Measurements from ENCODE around the gene NHERF2.

NHERF2 gene

DNA sequence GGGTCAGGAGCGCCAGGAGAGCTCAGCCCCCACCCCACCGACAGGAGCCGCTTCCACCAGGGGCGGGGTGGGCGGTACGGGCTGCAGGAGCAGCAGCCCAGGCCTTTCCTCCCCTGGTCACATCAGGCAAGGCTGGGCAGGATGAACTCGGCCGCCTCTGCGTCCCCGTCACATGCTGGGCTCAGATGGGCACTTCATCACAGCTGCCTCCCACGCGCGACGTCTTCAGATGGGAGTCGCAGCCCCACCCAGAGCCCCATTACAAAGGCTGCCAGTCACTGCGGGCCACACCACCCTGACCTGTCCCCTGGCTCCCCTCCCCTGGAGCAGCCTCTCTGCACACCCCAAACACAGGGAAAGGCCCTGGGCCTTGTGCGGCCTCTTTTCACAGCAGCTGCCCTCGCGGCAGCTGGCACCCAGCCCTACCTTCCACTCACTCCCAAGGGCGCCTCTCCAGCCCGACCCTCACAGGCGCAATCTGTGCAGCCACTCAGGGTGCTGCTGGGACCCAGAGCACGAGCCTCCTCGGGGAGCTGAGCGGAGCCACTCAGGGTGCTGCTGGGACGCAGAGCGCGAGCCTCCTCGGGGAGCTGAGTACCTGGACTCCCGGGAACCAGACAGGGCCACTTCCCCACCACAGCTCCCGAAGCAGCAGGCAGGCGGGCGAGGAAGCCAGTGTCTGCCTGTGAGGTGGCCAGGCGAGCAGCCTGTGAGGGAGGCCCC lies 21.7 kb upstream of the NHERF2 start:
- peak; percentile 48 for DNase-seq
- TF ChIP-seq, protein P1, sequence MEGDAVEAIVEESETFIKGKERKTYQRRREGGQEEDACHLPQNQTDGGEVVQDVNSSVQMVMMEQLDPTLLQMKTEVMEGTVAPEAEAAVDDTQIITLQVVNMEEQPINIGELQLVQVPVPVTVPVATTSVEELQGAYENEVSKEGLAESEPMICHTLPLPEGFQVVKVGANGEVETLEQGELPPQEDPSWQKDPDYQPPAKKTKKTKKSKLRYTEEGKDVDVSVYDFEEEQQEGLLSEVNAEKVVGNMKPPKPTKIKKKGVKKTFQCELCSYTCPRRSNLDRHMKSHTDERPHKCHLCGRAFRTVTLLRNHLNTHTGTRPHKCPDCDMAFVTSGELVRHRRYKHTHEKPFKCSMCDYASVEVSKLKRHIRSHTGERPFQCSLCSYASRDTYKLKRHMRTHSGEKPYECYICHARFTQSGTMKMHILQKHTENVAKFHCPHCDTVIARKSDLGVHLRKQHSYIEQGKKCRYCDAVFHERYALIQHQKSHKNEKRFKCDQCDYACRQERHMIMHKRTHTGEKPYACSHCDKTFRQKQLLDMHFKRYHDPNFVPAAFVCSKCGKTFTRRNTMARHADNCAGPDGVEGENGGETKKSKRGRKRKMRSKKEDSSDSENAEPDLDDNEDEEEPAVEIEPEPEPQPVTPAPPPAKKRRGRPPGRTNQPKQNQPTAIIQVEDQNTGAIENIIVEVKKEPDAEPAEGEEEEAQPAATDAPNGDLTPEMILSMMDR (IDR thresholded peaks at IDR 0.05; ENCODE audit: low read depth, low read length), result no peak
- Histone ChIP-seq H3K9me3 (no peaks in the 10 kb centered on the region), H3K36me3 (peaks cover 55% of the 10 kb centered on the region), H3K4me1 (peaks cover 29% of the 10 kb centered on the region), H3K4me3 (ENCODE audit: low read depth, low read length) (no peak overlapping the region), H3K27me3 (no peaks in the 10 kb centered on the region)

DNA sequence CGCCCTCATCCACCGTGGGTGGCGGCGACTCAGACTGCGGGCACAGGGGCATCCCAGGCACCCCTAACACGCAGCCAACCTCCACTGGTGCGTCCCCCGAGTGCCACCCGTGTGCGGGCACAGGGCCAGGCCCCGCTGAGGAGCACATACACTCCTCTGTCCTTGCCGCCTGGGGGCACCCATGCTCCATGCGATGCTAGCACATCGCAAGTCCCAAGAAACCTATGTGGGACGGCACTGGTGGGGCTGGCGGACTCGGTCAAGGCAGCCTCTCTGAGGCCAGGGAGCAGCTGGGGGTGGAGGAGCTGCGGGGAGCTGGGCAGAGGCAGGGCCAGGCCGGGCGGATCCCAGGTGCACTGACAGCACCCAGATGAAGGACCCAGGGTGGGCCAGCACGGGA lies 21.1 kb upstream of the NHERF2 start:
- no peaks in the 10 kb centered on the region for H3K27me3 ChIP-seq
- peaks cover 49% of the 10 kb centered on the region for H3K36me3 ChIP-seq
- H3K4me3 ChIP-seq (ENCODE audit: low read depth, low read length), result no peak overlapping the region; the same call in 1 of the 2 replicates
- TF ChIP-seq, protein P1 (IDR thresholded peaks at IDR 0.05; ENCODE audit: low read depth, low read length), result peak; percentile 65
- H3K4me1 ChIP-seq, result peaks cover 29% of the 10 kb centered on the region
- DNase-seq, result peak; percentile 89
- H3K9me3 ChIP-seq, result no peaks in the 10 kb centered on the region

DNA sequence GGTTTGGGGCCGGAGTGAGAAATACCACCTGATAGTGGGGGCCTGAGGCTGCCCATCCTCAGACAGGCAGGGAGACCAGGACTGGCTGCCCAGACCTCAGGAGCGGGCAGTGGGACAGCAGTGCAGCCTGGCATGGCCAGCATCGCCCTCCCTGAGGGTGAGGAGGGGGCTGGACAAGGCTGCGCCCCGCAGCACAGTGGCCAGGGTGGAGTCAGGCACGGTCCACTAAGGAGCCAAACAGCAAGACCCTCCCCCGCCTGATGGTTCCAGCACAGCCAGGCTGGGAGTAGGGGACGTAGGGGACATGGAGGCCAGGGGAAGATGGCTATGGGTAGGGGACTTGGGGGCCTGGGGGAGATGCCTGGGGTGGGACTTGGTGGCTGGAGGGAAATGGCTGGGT lies 20.4 kb upstream of the NHERF2 start:
- H3K36me3 ChIP-seq, result peaks cover 42% of the 10 kb centered on the region
- DNase-seq, result peak; percentile 13

GRCh38 chr16:2007081-2007836 lies 19.4 kb upstream of the NHERF2 start:
- H3K36me3 ChIP-seq, result peaks cover 32% of the 10 kb centered on the region
- peak overlapping the region; percentile 91 for H3K4me3 ChIP-seq (ENCODE audit: low read depth, low read length)
- TF ChIP-seq, protein P1 (IDR thresholded peaks at IDR 0.05; ENCODE audit: low read depth, low read length), result no peak
- peaks cover 29% of the 10 kb centered on the region for H3K4me1 ChIP-seq
- H3K9me3 ChIP-seq, result no peaks in the 10 kb centered on the region
- no peak for DNase-seq
- no peaks in the 10 kb centered on the region for H3K27me3 ChIP-seq

More for the DNA sequence above, 20.4 kb upstream of the NHERF2 start:
- Histone ChIP-seq H3K9me3 (no peaks in the 10 kb centered on the region), H3K4me3 (ENCODE audit: low read depth, low read length) (no peak overlapping the region), H3K4me1 (peaks cover 29% of the 10 kb centered on the region), H3K27me3 (no peaks in the 10 kb centered on the region)
- TF ChIP-seq, protein P1 (IDR thresholded peaks at IDR 0.05; ENCODE audit: low read depth, low read length), result no peak

- TF ChIP-seq, protein P1 (IDR thresholded peaks at IDR 0.05; ENCODE audit: low read depth, low read length), result no peak
- Histone ChIP-seq H3K4me3 (ENCODE audit: low read depth, low read length) (peak overlapping the region; percentile 91), H3K4me1 (peaks cover 29% of the 10 kb centered on the region), H3K27me3 (no peaks in the 10 kb centered on the region), H3K9me3 (no peaks in the 10 kb centered on the region), H3K36me3 (peaks cover 24% of the 10 kb centered on the region)
- no peak for DNase-seq
These were observed 18.6 kb upstream of the NHERF2 start for GRCh38 chr16:2008009-2008526.
